Liver (tissue), 9 donors: ENCODE results near the gene BLOC1S5. TPM values are rescaled to one million over a fixed set of nuclear protein-coding genes. Genes with fewer than 3 reads are reported as not detected.

ENCODE experiments used
- DNase-seq: peaks from one replicate; pipeline ENCODE4 v3.0.0-alpha.2; 2017; ENCODE audit warnings: low spot score
- H3K27ac ChIP-seq, 2 donors: one replicate each; pipeline ENCODE4 v1.7.0; 2013; ENCODE audit warnings: inconsistent platforms in 2 of 2, low read length in 2 of 2, control low read depth in 1 of 2, low read depth in 1 of 2, mild to moderate bottlenecking in 1 of 2
- H3K27me3 ChIP-seq, 4 donors: one replicate each; pipeline versions ENCODE4 v1.6.1 to v1.7.0; 2013; ENCODE audit warnings: low read length in 3 of 4, inconsistent platforms in 1 of 4, mild to moderate bottlenecking in 1 of 4, moderate library complexity in 1 of 4; ENCODE audit not compliant: control insufficient read depth in 4 of 4, insufficient read depth in 4 of 4
- H3K36me3 ChIP-seq, 4 donors: one replicate each; pipeline versions ENCODE4 v1.6.1 to v1.7.0; 2013; ENCODE audit warnings: low read length in 3 of 4, mild to moderate bottlenecking in 3 of 4, low read depth in 1 of 4, moderate library complexity in 1 of 4; ENCODE audit not compliant: control insufficient read depth in 4 of 4, insufficient read depth in 3 of 4
- H3K4me1 ChIP-seq, 4 donors: one replicate each; pipeline versions ENCODE4 v1.6.1 to v1.7.0; 2013; ENCODE audit warnings: low read length in 3 of 4, mild to moderate bottlenecking in 3 of 4, moderate library complexity in 1 of 4; ENCODE audit not compliant: control insufficient read depth in 4 of 4, insufficient read depth in 4 of 4
- H3K4me3 ChIP-seq, 3 donors: one replicate each; pipeline versions ENCODE4 v1.6.1 to v1.7.0; 2013; ENCODE audit warnings: low read length in 3 of 3, control low read depth in 1 of 3, low read depth in 1 of 3, mild to moderate bottlenecking in 1 of 3
- H3K9ac ChIP-seq, 2 donors: one replicate each; pipeline ENCODE4 v1.7.0; 2013; ENCODE audit warnings: low read length in 2 of 2, mild to moderate bottlenecking in 2 of 2, moderate library complexity in 2 of 2, control low read depth in 1 of 2, low read depth in 1 of 2
- H3K9me3 ChIP-seq, 4 donors: one replicate each; pipeline versions ENCODE4 v1.6.1 to v1.7.0; 2013; ENCODE audit warnings: low read length in 3 of 4; ENCODE audit not compliant: control insufficient read depth in 4 of 4
- EGR1 ChIP-seq, 2 donors: IDR thresholded peaks; 2 replicates each; pipeline ENCODE4 v1.6.1; 2016 to 2018; ENCODE audit warnings: antibody characterized with exemption in 2 of 2, low read depth in 2 of 2
- FOXA1 ChIP-seq: IDR thresholded peaks from 2 replicates; pipeline ENCODE4 v1.6.1; 2016; ENCODE audit warnings: antibody characterized with exemption
- FOXA2 ChIP-seq: IDR thresholded peaks from 2 replicates; pipeline ENCODE4 v1.6.1; 2016; ENCODE audit warnings: antibody characterized with exemption
- GABPA ChIP-seq, 2 donors: IDR thresholded peaks in 1 of 2; conservative IDR thresholded peaks in 1 of 2; 2 replicates each; pipeline ENCODE4 v1.6.1; 2016; ENCODE audit warnings: antibody characterized with exemption in 2 of 2, mild to moderate bottlenecking in 1 of 2, moderate library complexity in 1 of 2
- HNF4A ChIP-seq, 2 donors: conservative IDR thresholded peaks; 2 replicates each; pipeline ENCODE4 v1.6.1; 2016; ENCODE audit warnings: antibody characterized with exemption in 2 of 2, mild to moderate bottlenecking in 2 of 2
- HNF4G ChIP-seq: IDR thresholded peaks from 2 replicates; pipeline ENCODE4 v1.6.1; 2016; ENCODE audit warnings: antibody characterized with exemption
- JUND ChIP-seq, 2 donors: IDR thresholded peaks; 2 replicates each; pipeline ENCODE4 v1.6.1; 2016; ENCODE audit warnings: antibody characterized with exemption in 2 of 2
- NR2F2 ChIP-seq: IDR thresholded peaks from 2 replicates; pipeline ENCODE4 v1.6.1; 2016; ENCODE audit warnings: antibody characterized with exemption
- RAD21 ChIP-seq, 2 donors: IDR thresholded peaks; 2 replicates each; pipeline ENCODE4 v1.6.1; 2016; ENCODE audit warnings: antibody characterized with exemption in 2 of 2, mild to moderate bottlenecking in 2 of 2
- RXRA ChIP-seq, 2 donors: IDR thresholded peaks; 2 replicates each; pipeline ENCODE4 v1.6.1; 2017 to 2018; ENCODE audit warnings: antibody characterized with exemption in 2 of 2, mild to moderate bottlenecking in 1 of 2
- SP1 ChIP-seq: IDR thresholded peaks from 2 replicates; pipeline ENCODE4 v1.6.1; 2018; ENCODE audit warnings: antibody characterized with exemption, mild to moderate bottlenecking
- TAF1 ChIP-seq: conservative IDR thresholded peaks from 2 replicates; pipeline ENCODE4 v1.6.1; 2016; ENCODE audit warnings: antibody characterized with exemption, mild to moderate bottlenecking
- YY1 ChIP-seq: IDR thresholded peaks from 2 replicates; pipeline ENCODE4 v1.6.1; 2016; ENCODE audit warnings: antibody characterized with exemption, mild to moderate bottlenecking
- ZBTB33 ChIP-seq: IDR thresholded peaks from 2 replicates; pipeline ENCODE4 v1.6.1; 2016; ENCODE audit warnings: antibody characterized with exemption
- WGBS: extraction: QIAGEN DNeasy Blood & Tissue Kit; methylation state at CpG from one replicate; pipeline ENCODE4 v1.1.7; 2013; 5-methylcytosine and 5-hydroxymethylcytosine counted together
- polyA plus RNA-seq, 2 donors: library from polyadenylated mRNA; stranded (reverse) in 1 of 2; unstranded in 1 of 2; fragments of 200-250 nt in 1 of 2; fragments of >200 nt in 1 of 2; fragmentation: Nextera tagmentation in 1 of 2; extraction: Ambion mirVana in 1 of 2; gene quantifications; one replicate each; pipeline versions ENCODE4 v1.2.1 to v1.2.3, GENCODE V29; 2013 to 2015
- total RNA-seq, 2 donors: library from RNA; depleted of rRNA; stranded (reverse); fragments of >200 nt; gene quantifications; one replicate each; pipeline ENCODE4 v1.2.3, GENCODE V29; 2014
- TF ChIP-seq, protein P1 (sequence below): IDR thresholded peaks from 2 replicates; pipeline ENCODE4 v1.6.1; 2016; ENCODE audit warnings: antibody characterized with exemption
- TF ChIP-seq, protein P2 (sequence below): IDR thresholded peaks from 2 replicates; pipeline ENCODE4 v1.6.1; 2016; ENCODE audit warnings: antibody characterized with exemption, mild to moderate bottlenecking
- TF ChIP-seq, protein P3 (sequence below): fragments of 150-350 bp; IDR thresholded peaks from 2 replicates; pipeline ENCODE4 v1.5.1; 2017; ENCODE audit warnings: improper control_type of control experiment, low read depth, low read length; ENCODE audit not compliant: missing input control
- TF ChIP-seq, protein P4 (sequence below): IDR thresholded peaks from 2 replicates; pipeline ENCODE4 v1.6.1; 2016; ENCODE audit warnings: antibody characterized with exemption
- donor health status: healthy.
- donor health status: healthy.
- donor health status: healthy.
- donor health status: healthy.
- donor health status: healthy.

BLOC1S5 gene
- total and polyA plus RNA-seq, 4 donors, result 5.2 to 11.1 (median 7.1) TPM

GRCh38 chr6:7971499-7971898, 92.7 kb downstream of the BLOC1S5 start:
- no peaks in the 10 kb centered on the region for H3K27me3 ChIP-seq

DNA sequence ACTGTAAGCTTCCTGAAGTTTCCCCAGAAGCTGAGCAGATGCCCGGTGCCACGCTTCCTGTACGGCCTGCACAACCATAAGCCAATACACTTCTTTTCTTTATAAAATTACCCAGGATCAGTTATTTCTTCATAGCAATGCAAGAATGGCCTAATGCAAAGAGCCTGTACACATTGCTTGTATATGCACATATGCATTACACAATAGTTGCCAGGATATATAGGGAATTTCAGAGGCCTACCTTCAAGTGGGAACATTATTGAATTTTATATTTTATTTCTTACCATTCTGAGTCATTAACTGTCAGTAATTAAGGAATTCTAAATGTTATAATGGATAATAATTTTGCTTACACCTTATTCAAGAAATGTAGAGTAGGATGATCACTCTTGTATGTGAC, 93.6 kb downstream of the BLOC1S5 start:
- Histone ChIP-seq H3K4me1 (peaks cover 1 to 10% (median 4%) of the 10 kb centered on the region in 4 donors), H3K9ac (no peak overlapping the region), H3K9me3 (peaks cover 0 to 2% (median 0%) of the 10 kb centered on the region in 4 donors), H3K36me3 (no peaks in the 10 kb centered on the region), H3K27ac (no peak overlapping the region), H3K4me3 (no peak overlapping the region), H3K27me3 (no peaks in the 10 kb centered on the region)
- DNase-seq, result no peak
- WGBS, result 82% methylated on average over 3 of the region's 3 CpGs
- TF ChIP-seq, protein P1, sequence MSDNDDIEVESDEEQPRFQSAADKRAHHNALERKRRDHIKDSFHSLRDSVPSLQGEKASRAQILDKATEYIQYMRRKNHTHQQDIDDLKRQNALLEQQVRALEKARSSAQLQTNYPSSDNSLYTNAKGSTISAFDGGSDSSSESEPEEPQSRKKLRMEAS, result no peak
- TF ChIP-seq JUND (IDR thresholded peaks at IDR 0.05), result no peak
- no peak for TF ChIP-seq FOXA2
- TF ChIP-seq NR2F2, result no peak
- no peak for TF ChIP-seq HNF4A (conservative IDR thresholded peaks at IDR 0.05)
- no peak for TF ChIP-seq YY1
- TF ChIP-seq, protein P2, sequence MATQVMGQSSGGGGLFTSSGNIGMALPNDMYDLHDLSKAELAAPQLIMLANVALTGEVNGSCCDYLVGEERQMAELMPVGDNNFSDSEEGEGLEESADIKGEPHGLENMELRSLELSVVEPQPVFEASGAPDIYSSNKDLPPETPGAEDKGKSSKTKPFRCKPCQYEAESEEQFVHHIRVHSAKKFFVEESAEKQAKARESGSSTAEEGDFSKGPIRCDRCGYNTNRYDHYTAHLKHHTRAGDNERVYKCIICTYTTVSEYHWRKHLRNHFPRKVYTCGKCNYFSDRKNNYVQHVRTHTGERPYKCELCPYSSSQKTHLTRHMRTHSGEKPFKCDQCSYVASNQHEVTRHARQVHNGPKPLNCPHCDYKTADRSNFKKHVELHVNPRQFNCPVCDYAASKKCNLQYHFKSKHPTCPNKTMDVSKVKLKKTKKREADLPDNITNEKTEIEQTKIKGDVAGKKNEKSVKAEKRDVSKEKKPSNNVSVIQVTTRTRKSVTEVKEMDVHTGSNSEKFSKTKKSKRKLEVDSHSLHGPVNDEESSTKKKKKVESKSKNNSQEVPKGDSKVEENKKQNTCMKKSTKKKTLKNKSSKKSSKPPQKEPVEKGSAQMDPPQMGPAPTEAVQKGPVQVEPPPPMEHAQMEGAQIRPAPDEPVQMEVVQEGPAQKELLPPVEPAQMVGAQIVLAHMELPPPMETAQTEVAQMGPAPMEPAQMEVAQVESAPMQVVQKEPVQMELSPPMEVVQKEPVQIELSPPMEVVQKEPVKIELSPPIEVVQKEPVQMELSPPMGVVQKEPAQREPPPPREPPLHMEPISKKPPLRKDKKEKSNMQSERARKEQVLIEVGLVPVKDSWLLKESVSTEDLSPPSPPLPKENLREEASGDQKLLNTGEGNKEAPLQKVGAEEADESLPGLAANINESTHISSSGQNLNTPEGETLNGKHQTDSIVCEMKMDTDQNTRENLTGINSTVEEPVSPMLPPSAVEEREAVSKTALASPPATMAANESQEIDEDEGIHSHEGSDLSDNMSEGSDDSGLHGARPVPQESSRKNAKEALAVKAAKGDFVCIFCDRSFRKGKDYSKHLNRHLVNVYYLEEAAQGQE, result no peak
- TF ChIP-seq, protein P3, sequence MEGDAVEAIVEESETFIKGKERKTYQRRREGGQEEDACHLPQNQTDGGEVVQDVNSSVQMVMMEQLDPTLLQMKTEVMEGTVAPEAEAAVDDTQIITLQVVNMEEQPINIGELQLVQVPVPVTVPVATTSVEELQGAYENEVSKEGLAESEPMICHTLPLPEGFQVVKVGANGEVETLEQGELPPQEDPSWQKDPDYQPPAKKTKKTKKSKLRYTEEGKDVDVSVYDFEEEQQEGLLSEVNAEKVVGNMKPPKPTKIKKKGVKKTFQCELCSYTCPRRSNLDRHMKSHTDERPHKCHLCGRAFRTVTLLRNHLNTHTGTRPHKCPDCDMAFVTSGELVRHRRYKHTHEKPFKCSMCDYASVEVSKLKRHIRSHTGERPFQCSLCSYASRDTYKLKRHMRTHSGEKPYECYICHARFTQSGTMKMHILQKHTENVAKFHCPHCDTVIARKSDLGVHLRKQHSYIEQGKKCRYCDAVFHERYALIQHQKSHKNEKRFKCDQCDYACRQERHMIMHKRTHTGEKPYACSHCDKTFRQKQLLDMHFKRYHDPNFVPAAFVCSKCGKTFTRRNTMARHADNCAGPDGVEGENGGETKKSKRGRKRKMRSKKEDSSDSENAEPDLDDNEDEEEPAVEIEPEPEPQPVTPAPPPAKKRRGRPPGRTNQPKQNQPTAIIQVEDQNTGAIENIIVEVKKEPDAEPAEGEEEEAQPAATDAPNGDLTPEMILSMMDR, result no peak
- TF ChIP-seq ZBTB33, result no peak
- no peak for TF ChIP-seq GABPA (IDR thresholded peaks at IDR 0.05 in 1 of 2, conservative IDR thresholded peaks at IDR 0.05 in 1 of 2)
- TF ChIP-seq SP1, result no peak
- TF ChIP-seq, protein P4, sequence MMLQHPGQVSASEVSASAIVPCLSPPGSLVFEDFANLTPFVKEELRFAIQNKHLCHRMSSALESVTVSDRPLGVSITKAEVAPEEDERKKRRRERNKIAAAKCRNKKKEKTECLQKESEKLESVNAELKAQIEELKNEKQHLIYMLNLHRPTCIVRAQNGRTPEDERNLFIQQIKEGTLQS, result no peak
- no peak for TF ChIP-seq RXRA (IDR thresholded peaks at IDR 0.05)
- no peak for TF ChIP-seq FOXA1
- TF ChIP-seq HNF4G, result no peak
- no peak for TF ChIP-seq TAF1
- TF ChIP-seq EGR1 (IDR thresholded peaks at IDR 0.05; ENCODE audit: low read depth in 2 of 2), result no peak
- no peak for TF ChIP-seq RAD21 (IDR thresholded peaks at IDR 0.05)

More at GRCh38 chr6:7971499-7971898, 92.7 kb downstream of the BLOC1S5 start:
- no peaks in the 10 kb centered on the region for H3K36me3 ChIP-seq
- WGBS, result 98% methylated on average over 2 of the region's 2 CpGs
- H3K4me1 ChIP-seq, result peaks cover 3 to 13% (median 7%) of the 10 kb centered on the region in 4 donors
- TF ChIP-seq, protein P4, result no peak
- no peak for TF ChIP-seq TAF1
- TF ChIP-seq EGR1 (IDR thresholded peaks at IDR 0.05; ENCODE audit: low read depth in 2 of 2), result no peak
- no peak for TF ChIP-seq HNF4G
- no peak for TF ChIP-seq RXRA (IDR thresholded peaks at IDR 0.05)
- no peak for TF ChIP-seq FOXA2
- TF ChIP-seq SP1, result no peak
- no peak for TF ChIP-seq RAD21 (IDR thresholded peaks at IDR 0.05)
- H3K27ac ChIP-seq, result no peak overlapping the region
- no peak overlapping the region for H3K4me3 ChIP-seq
- no peak for DNase-seq
- H3K9me3 ChIP-seq, result no peaks in the 10 kb centered on the region
- H3K9ac ChIP-seq, result no peak overlapping the region
